ENCODE results near the gene HDAC9. TPM values are rescaled to one million over a fixed set of nuclear protein-coding genes. Genes with fewer than 3 reads are reported as not detected.

HDAC9 gene
- total RNA-seq, 1 experiment from 2014 or later = 17.1 TPM

DNA sequence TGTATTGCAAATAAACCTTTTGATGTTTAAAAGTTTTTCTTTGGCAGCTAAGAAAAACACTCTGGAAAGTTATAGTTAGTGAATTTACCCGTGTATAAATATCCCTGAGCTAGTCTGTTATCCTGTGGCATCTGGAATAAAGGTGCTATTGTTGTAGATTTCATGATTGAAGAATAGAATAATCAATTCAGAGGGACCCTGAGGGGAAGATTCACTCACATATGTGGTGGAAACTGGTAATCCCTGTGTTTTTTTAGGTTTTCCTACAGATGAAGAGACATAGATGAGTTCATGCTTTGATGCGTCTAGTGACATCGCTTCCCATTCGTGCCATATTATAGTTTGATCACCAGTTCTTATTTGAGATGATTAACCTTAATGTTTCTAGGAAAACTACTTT is 457.3 kb downstream of the HDAC9 start:
- in situ Hi-C loops (cut with HindIII; ENCODE audit: low pct_unique_long_range_greater_than_20kb, low sequenced_read_pairs) (no loop called here), intact Hi-C loops (cut with micrococcal nuclease; ENCODE audit: unreplicated experiment) (no loop called here)
- H3K4me3 ChIP-seq (ENCODE audit: low read depth in 2 of 2, low read length in 2 of 2) = no peak overlapping the region
- H3K9me3 ChIP-seq (ENCODE audit: control insufficient read depth, insufficient read depth, low read depth, low read length) = no peaks in the 10 kb centered on the region
- CTCF ChIA-PET = interaction anchor here (0.7 kb wide), 1 partner anchor 1638 kb away, joined by 3 read pairs; no protein-coding TSS in a partner anchor
- no peaks in the 10 kb centered on the region for H3K4me1 ChIP-seq (ENCODE audit: control insufficient read depth, insufficient read depth, low read length)
- TF ChIP-seq, protein P1, sequence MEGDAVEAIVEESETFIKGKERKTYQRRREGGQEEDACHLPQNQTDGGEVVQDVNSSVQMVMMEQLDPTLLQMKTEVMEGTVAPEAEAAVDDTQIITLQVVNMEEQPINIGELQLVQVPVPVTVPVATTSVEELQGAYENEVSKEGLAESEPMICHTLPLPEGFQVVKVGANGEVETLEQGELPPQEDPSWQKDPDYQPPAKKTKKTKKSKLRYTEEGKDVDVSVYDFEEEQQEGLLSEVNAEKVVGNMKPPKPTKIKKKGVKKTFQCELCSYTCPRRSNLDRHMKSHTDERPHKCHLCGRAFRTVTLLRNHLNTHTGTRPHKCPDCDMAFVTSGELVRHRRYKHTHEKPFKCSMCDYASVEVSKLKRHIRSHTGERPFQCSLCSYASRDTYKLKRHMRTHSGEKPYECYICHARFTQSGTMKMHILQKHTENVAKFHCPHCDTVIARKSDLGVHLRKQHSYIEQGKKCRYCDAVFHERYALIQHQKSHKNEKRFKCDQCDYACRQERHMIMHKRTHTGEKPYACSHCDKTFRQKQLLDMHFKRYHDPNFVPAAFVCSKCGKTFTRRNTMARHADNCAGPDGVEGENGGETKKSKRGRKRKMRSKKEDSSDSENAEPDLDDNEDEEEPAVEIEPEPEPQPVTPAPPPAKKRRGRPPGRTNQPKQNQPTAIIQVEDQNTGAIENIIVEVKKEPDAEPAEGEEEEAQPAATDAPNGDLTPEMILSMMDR (IDR thresholded peaks at IDR 0.05) = no peak
- TF ChIP-seq SIN3A (IDR thresholded peaks at IDR 0.05; ENCODE audit: borderline replicate concordance, insufficient read depth, low read depth, low read length) = no peak
- TF ChIP-seq, protein P2, sequence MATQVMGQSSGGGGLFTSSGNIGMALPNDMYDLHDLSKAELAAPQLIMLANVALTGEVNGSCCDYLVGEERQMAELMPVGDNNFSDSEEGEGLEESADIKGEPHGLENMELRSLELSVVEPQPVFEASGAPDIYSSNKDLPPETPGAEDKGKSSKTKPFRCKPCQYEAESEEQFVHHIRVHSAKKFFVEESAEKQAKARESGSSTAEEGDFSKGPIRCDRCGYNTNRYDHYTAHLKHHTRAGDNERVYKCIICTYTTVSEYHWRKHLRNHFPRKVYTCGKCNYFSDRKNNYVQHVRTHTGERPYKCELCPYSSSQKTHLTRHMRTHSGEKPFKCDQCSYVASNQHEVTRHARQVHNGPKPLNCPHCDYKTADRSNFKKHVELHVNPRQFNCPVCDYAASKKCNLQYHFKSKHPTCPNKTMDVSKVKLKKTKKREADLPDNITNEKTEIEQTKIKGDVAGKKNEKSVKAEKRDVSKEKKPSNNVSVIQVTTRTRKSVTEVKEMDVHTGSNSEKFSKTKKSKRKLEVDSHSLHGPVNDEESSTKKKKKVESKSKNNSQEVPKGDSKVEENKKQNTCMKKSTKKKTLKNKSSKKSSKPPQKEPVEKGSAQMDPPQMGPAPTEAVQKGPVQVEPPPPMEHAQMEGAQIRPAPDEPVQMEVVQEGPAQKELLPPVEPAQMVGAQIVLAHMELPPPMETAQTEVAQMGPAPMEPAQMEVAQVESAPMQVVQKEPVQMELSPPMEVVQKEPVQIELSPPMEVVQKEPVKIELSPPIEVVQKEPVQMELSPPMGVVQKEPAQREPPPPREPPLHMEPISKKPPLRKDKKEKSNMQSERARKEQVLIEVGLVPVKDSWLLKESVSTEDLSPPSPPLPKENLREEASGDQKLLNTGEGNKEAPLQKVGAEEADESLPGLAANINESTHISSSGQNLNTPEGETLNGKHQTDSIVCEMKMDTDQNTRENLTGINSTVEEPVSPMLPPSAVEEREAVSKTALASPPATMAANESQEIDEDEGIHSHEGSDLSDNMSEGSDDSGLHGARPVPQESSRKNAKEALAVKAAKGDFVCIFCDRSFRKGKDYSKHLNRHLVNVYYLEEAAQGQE (IDR thresholded peaks at IDR 0.05; ENCODE audit: insufficient read depth in 1 of 2, low read depth in 2 of 2, low read length in 1 of 2) = no peak
- POLR2A ChIA-PET = no interaction called here
- H3K27me3 ChIP-seq (ENCODE audit: control insufficient read depth, insufficient read depth, low read length) = no peaks in the 10 kb centered on the region
- DNase-seq (ENCODE audit: low read depth, low spot score) = no peak
- no peak for ATAC-seq
- H3K36me3 ChIP-seq (ENCODE audit: control insufficient read depth, insufficient read depth, low read length) = no peaks in the 10 kb centered on the region
- no TSS peak for BruUV-seq (replicated peaks)
- no peak overlapping the region for H3K27ac ChIP-seq (ENCODE audit: low read length)

GRCh38 chr7:18958627-18959026 is 463.1 kb downstream of the HDAC9 start:
- no peak overlapping the region for H3K27ac ChIP-seq (ENCODE audit: low read length)
- no peaks in the 10 kb centered on the region for H3K4me1 ChIP-seq (ENCODE audit: control insufficient read depth, insufficient read depth, low read length)
- in situ Hi-C loops (cut with HindIII; ENCODE audit: low pct_unique_long_range_greater_than_20kb, low sequenced_read_pairs) (no loop called here), intact Hi-C loops (cut with micrococcal nuclease; ENCODE audit: unreplicated experiment) (no loop called here)
- ATAC-seq (no peak), DNase-seq (ENCODE audit: low read depth, low spot score) (no peak)
- no peak for TF ChIP-seq POLR2AphosphoS5 (IDR thresholded peaks at IDR 0.05; ENCODE audit: low read depth, low read length)
- no peak for TF ChIP-seq TCF7L2 (IDR thresholded peaks at IDR 0.05; ENCODE audit: low read depth, low read length)
- TF ChIP-seq, protein P2 (IDR thresholded peaks at IDR 0.05; ENCODE audit: insufficient read depth in 1 of 2, low read depth in 2 of 2, low read length in 1 of 2) = no peak
- no peak for TF ChIP-seq SIN3A (IDR thresholded peaks at IDR 0.05; ENCODE audit: borderline replicate concordance, insufficient read depth, low read depth, low read length)
- TF ChIP-seq, protein P1 (IDR thresholded peaks at IDR 0.05) = no peak
- H3K27me3 ChIP-seq (ENCODE audit: control insufficient read depth, insufficient read depth, low read length) = no peaks in the 10 kb centered on the region
- CTCF ChIA-PET = no interaction called here
- no peak overlapping the region for H3K4me3 ChIP-seq (ENCODE audit: low read depth in 2 of 2, low read length in 2 of 2)
- POLR2A ChIA-PET = no interaction called here
- BruUV-seq (replicated peaks) = no TSS peak
- no peaks in the 10 kb centered on the region for H3K9me3 ChIP-seq (ENCODE audit: control insufficient read depth, insufficient read depth, low read depth, low read length)
- H3K36me3 ChIP-seq (ENCODE audit: control insufficient read depth, insufficient read depth, low read length) = no peaks in the 10 kb centered on the region
